HepG2 (cell line): ENCODE data around the gene TMEM185A.
"Not testable (repeated sequence)": the region's sequence is repeated elsewhere in the genome, so short reads cannot be mapped to it uniquely, and the experiment has no call there.

ENCODE experiments used
- CENPT ChIP-seq: sonication (generic); formaldehyde crosslinking; IDR thresholded peaks from 2 replicates; pipeline ENCODE4 v1.8.0; 2022; ENCODE audit warnings: low read depth, mild to moderate bottlenecking, moderate library complexity, missing genetic modification reagents
- HMGXB4 ChIP-seq, 2 experiments: sonication (generic) in 1 of 2; formaldehyde crosslinking in 1 of 2; IDR thresholded peaks; 2 replicates each; pipeline versions ENCODE4 v1.4.0 to v1.6.1; 2018 to 2020; ENCODE audit warnings: missing genetic modification reagents in 2 of 2, borderline replicate concordance in 1 of 2, low read depth in 1 of 2, mild to moderate bottlenecking in 1 of 2, missing biosample characterization in 1 of 2
- MAX ChIP-seq: IDR thresholded peaks from 2 replicates; pipeline ENCODE4 v1.6.1; 2012; ENCODE audit warnings: inconsistent platforms
- PREB ChIP-seq: sonication (generic); formaldehyde crosslinking; IDR thresholded peaks from 2 replicates; pipeline ENCODE4 v1.4.0; 2020; ENCODE audit warnings: missing genetic modification reagents
- SMC3 ChIP-seq: IDR thresholded peaks from 2 replicates; pipeline ENCODE4 v1.6.1; 2011; ENCODE audit warnings: low read length, improper control_type of control experiment
- TARDBP ChIP-seq: sonication (generic); formaldehyde crosslinking; IDR thresholded peaks from 2 replicates; pipeline ENCODE4 v1.8.0; 2022; ENCODE audit warnings: mild to moderate bottlenecking, missing genetic modification reagents
- TCF12 ChIP-seq, 2 experiments: fragments of 450-650 bp in 1 of 2; sonication (generic) in 1 of 2; formaldehyde crosslinking in 1 of 2; IDR thresholded peaks; 2 replicates each; pipeline versions ENCODE4 v1.6.1 to v1.8.0; 2017 to 2022; ENCODE audit warnings: antibody characterized with exemption in 1 of 2, mild to moderate bottlenecking in 1 of 2, missing genetic modification reagents in 1 of 2, moderate library complexity in 1 of 2
- WIZ ChIP-seq: sonication (generic); formaldehyde crosslinking; IDR thresholded peaks from 2 replicates; pipeline ENCODE4 v1.5.1; 2020; ENCODE audit warnings: mild to moderate bottlenecking, missing genetic modification reagents
- ZNF121 ChIP-seq: sonication (generic); formaldehyde crosslinking; IDR thresholded peaks from 2 replicates; pipeline ENCODE4 v1.5.0; 2020; ENCODE audit warnings: mild to moderate bottlenecking, missing genetic modification reagents
- TF ChIP-seq, protein P1 (sequence below): sonication (generic); formaldehyde crosslinking; IDR thresholded peaks from 2 replicates; pipeline ENCODE4 v1.5.0; 2020; ENCODE audit warnings: mild to moderate bottlenecking, missing genetic modification reagents, moderate library complexity
- TF ChIP-seq, protein P2 (sequence below): sonication (generic); formaldehyde crosslinking; IDR thresholded peaks from 2 replicates; pipeline ENCODE4 v1.4.0; 2020; ENCODE audit warnings: missing genetic modification reagents

DNA sequence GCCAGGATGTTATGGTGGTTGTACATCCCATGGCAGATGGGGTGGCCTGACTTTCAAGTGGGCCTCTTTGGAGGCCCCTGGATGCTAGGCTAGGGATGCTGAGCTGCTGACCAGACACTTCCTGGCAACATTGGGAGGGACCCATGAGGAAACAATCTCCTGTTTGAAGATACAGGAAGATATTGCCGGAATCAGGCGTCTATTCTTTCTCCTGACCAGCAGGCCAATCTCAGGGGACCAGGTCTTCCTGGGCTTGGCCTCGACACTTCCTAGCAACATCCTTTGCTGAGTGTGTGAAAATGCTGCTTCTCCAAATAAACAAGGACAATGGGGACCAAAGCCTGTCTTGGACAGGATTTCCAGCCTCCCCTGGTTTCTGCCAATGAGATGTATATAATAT, 83.8 kb downstream of the TMEM185A start:
- TF ChIP-seq, protein P1, sequence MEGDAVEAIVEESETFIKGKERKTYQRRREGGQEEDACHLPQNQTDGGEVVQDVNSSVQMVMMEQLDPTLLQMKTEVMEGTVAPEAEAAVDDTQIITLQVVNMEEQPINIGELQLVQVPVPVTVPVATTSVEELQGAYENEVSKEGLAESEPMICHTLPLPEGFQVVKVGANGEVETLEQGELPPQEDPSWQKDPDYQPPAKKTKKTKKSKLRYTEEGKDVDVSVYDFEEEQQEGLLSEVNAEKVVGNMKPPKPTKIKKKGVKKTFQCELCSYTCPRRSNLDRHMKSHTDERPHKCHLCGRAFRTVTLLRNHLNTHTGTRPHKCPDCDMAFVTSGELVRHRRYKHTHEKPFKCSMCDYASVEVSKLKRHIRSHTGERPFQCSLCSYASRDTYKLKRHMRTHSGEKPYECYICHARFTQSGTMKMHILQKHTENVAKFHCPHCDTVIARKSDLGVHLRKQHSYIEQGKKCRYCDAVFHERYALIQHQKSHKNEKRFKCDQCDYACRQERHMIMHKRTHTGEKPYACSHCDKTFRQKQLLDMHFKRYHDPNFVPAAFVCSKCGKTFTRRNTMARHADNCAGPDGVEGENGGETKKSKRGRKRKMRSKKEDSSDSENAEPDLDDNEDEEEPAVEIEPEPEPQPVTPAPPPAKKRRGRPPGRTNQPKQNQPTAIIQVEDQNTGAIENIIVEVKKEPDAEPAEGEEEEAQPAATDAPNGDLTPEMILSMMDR: not testable (repeated sequence)
- not testable (repeated sequence) for TF ChIP-seq WIZ; SMC3; TCF12 (IDR thresholded peaks at IDR 0.05); TCF12 (CRISPR knock-in tag; IDR thresholded peaks at IDR 0.05); ZNF121 (CRISPR knock-in tag); HMGXB4 (CRISPR knock-in tag; IDR thresholded peaks at IDR 0.05; ENCODE audit: borderline replicate concordance in 1 of 2, low read depth in 1 of 2); CENPT (CRISPR knock-in tag); MAX; TARDBP (CRISPR knock-in tag); PREB (CRISPR knock-in tag)
- TF ChIP-seq, protein P2, sequence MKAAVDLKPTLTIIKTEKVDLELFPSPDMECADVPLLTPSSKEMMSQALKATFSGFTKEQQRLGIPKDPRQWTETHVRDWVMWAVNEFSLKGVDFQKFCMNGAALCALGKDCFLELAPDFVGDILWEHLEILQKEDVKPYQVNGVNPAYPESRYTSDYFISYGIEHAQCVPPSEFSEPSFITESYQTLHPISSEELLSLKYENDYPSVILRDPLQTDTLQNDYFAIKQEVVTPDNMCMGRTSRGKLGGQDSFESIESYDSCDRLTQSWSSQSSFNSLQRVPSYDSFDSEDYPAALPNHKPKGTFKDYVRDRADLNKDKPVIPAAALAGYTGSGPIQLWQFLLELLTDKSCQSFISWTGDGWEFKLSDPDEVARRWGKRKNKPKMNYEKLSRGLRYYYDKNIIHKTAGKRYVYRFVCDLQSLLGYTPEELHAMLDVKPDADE: not testable (repeated sequence)
